Caco-2 (cell line): ENCODE results near the gene OR5C1. TPM values are rescaled to one million over a fixed set of nuclear protein-coding genes. Genes with fewer than 3 reads are reported as not detected.

ENCODE experiments used
- BruUV-seq: library from RNA; stranded (reverse); fragments of 400-500 nt; replicated peaks from 2 replicates; lab custom pipeline; 2021; lab: Mats Ljungman, UMichigan
- CTCF ChIA-PET: fragments of 300-600 bp; sonication (Branson Sonifier 250); formaldehyde crosslinking; loops from one replicate; lab custom pipeline; 2022; ENCODE audit warnings: antibody characterized with exemption; lab: Charles Lee
- POLR2A ChIA-PET: fragments of 300-600 bp; sonication (Branson Sonifier 250); formaldehyde crosslinking; loops from one replicate; lab custom pipeline; 2022; ENCODE audit warnings: antibody characterized with exemption; lab: Charles Lee
- DNase-seq, 2 experiments: peaks; one replicate each; pipeline versions ENCODE4 v3.0.0 to v3.0.0-alpha.2; 2020 to 2022
- H3K27me3 ChIP-seq: replicated peaks from 2 replicates; pipeline ENCODE4 v1.6.0; 2011; ENCODE audit warnings: low read length; ENCODE audit not compliant: control insufficient read depth, insufficient read depth
- H3K36me3 ChIP-seq: 2 replicates; pipeline ENCODE4 v1.5.1; 2011; ENCODE audit warnings: low read length; ENCODE audit not compliant: control insufficient read depth, insufficient read depth
- H3K4me1 ChIP-seq: fragments of 250-450 bp; sonication (Bioruptor Pico); 2 replicates; pipeline ENCODE4 v1.5.1; 2020; ENCODE audit warnings: mild to moderate bottlenecking
- H3K4me3 ChIP-seq: 2 replicates; pipeline ENCODE4 v1.5.1; 2011; ENCODE audit warnings: low read depth, mild to moderate bottlenecking, control low read depth, low read length
- H3K9me3 ChIP-seq: fragments of 250-450 bp; sonication (Bioruptor Pico); 2 replicates; pipeline ENCODE4 v1.5.1; 2020; ENCODE audit warnings: mild to moderate bottlenecking, moderate library complexity
- H3K27ac Mint-ChIP-seq: one replicate; pipeline ENCODE4 v1.8.0; 2022; ENCODE audit warnings: mixed read lengths; ENCODE audit not compliant: unreplicated experiment
- H3K27me3 Mint-ChIP-seq: one replicate; pipeline ENCODE4 v1.8.0; 2022; ENCODE audit warnings: mixed read lengths; ENCODE audit not compliant: insufficient read depth, unreplicated experiment
- H3K36me3 Mint-ChIP-seq: one replicate; pipeline ENCODE4 v1.8.0; 2022; ENCODE audit warnings: mild to moderate bottlenecking, mixed read lengths; ENCODE audit not compliant: insufficient read depth, unreplicated experiment
- H3K4me1 Mint-ChIP-seq: one replicate; pipeline ENCODE4 v1.8.0; 2022; ENCODE audit warnings: low read depth, mixed read lengths; ENCODE audit not compliant: unreplicated experiment
- H3K4me3 Mint-ChIP-seq: one replicate; pipeline ENCODE4 v1.8.0; 2022; ENCODE audit warnings: mild to moderate bottlenecking, moderate library complexity, mixed read lengths; ENCODE audit not compliant: unreplicated experiment
- H3K9me3 Mint-ChIP-seq: one replicate; pipeline ENCODE4 v1.8.0; 2022; ENCODE audit warnings: mixed read lengths; ENCODE audit not compliant: unreplicated experiment
- intact Hi-C: fragments of 100-400 bp; cut with micrococcal nuclease; formaldehyde crosslinking; loops from one replicate; pipeline ENCODE4 v1.10.0; 2022; ENCODE audit not compliant: unreplicated experiment
- total RNA-seq: library from RNA; stranded (reverse); gene quantifications from 2 replicates; pipeline ENCODE4 v1.2.3, GENCODE V29; 2022
- TF ChIP-seq, protein P1 (sequence below), 2 experiments: fragments of 200-600 bp in 1 of 2; IDR thresholded peaks; 1 replicate in 1 of 2; 2 replicates in 1 of 2; pipeline versions ENCODE4 v1.5.1 to v1.8.0; 2011 to 2022; ENCODE audit warnings: antibody characterized with exemption in 1 of 2, control low read depth in 1 of 2, inconsistent platforms in 1 of 2, low read depth in 1 of 2, low read length in 1 of 2, mild to moderate bottlenecking in 1 of 2, moderate library complexity in 1 of 2; ENCODE audit not compliant: insufficient read depth in 1 of 2, severe bottlenecking in 1 of 2, unreplicated experiment in 1 of 2

The OR5C1 gene
- total RNA-seq, 1 experiment from 2014 or later: not detected

DNA sequence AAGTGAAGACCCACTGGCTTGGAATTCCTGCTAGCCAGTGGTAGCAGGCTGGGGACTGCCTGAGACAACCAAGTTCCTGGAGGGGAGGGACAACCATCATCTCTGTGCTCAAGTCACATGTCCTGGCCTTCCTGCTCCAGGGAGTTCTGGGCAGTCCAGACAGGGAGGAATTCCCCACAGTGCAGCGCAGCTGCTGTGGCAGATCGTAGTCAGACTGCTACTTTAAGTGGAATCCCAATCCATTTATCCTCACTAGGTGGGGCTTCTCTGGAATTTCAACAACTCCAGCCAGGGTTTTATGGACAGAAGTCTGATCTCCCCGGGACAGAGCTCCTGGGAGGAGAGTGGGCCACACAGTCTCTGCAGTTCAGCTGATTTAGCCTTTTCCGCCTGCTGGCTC lies 20.9 kb upstream of the OR5C1 start:
- TF ChIP-seq, protein P1, sequence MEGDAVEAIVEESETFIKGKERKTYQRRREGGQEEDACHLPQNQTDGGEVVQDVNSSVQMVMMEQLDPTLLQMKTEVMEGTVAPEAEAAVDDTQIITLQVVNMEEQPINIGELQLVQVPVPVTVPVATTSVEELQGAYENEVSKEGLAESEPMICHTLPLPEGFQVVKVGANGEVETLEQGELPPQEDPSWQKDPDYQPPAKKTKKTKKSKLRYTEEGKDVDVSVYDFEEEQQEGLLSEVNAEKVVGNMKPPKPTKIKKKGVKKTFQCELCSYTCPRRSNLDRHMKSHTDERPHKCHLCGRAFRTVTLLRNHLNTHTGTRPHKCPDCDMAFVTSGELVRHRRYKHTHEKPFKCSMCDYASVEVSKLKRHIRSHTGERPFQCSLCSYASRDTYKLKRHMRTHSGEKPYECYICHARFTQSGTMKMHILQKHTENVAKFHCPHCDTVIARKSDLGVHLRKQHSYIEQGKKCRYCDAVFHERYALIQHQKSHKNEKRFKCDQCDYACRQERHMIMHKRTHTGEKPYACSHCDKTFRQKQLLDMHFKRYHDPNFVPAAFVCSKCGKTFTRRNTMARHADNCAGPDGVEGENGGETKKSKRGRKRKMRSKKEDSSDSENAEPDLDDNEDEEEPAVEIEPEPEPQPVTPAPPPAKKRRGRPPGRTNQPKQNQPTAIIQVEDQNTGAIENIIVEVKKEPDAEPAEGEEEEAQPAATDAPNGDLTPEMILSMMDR (IDR thresholded peaks at IDR 0.05; ENCODE audit: insufficient read depth in 1 of 2, low read depth in 1 of 2, low read length in 1 of 2, severe bottlenecking in 1 of 2, unreplicated experiment in 1 of 2): no peak
- no peaks in the 10 kb centered on the region for H3K36me3 Mint-ChIP-seq
- CTCF ChIA-PET: no interaction called here
- H3K27ac Mint-ChIP-seq: no peak overlapping the region
- no peaks in the 10 kb centered on the region for H3K4me1 ChIP-seq
- H3K27me3 ChIP-seq: no peaks in the 10 kb centered on the region
- POLR2A ChIA-PET: no interaction called here
- DNase-seq: no peak
- H3K9me3 ChIP-seq: peaks cover 7% of the 10 kb centered on the region; the same call in 1 of the 2 replicates
- H3K36me3 ChIP-seq: no peaks in the 10 kb centered on the region
- intact Hi-C loops: loop anchor here (5.0 kb wide), 1 partner anchor 966 kb away; no protein-coding TSS in a partner anchor
- H3K27me3 Mint-ChIP-seq: peaks cover under 1% of the 10 kb centered on the region
- H3K4me1 Mint-ChIP-seq: no peaks in the 10 kb centered on the region
- no peak overlapping the region for H3K4me3 Mint-ChIP-seq
- no peak overlapping the region for H3K4me3 ChIP-seq
- peaks cover 24% of the 10 kb centered on the region for H3K9me3 Mint-ChIP-seq
- no TSS peak for BruUV-seq

DNA sequence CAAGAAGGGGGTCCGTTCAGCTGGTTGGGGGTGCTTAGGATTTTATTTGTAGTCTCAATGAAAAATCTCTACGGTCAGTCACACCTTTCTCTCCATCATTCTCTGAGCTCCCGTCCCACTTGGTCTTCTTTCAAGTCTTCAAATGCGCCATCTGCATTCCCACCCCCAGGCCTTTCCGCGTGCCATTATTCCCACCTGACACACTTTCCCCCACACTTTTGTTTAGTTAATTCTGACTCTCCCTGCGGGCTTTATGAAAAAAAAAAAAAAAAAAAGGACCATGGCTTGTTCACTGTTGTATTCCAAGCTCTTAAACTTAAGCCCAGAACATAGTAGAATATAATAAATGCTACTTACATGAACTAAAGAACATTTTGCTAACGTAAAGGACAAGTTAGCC lies 11.7 kb upstream of the OR5C1 start:
- H3K4me3 ChIP-seq: no peak overlapping the region
- CTCF ChIA-PET: no interaction called here

DNA sequence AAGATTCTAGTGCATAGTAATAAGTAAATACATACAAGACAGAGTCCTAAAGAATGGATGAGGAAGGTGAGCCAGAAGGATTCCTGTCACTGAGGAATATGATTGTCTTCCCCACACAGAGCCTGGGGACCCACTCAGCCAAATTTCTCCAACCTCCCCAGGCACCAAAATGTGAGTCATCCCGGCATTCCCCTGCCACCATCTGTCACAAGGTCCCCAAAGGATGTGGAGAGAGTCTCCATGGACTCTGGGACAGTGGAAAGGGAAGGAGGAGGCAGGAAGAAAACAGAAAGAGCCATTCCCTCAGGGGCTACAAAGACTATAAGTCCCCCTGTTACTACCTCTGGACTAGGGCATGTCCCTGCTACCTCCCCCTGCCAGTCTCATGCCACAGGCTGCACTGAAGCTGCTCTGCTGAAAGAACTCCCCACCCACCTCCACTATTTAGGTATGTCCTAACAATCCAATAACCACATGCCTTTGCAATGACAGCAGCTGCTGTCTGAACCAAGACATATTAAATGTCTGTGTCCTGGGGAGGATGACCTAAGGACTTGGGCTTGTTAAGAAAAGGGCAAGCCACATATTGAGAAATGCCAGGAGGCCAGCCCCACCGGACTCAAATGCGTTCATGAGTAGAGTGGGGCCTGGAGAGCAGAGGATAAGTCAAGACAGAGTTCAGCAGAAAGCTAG lies 10.7 kb upstream of the OR5C1 start:
- Mint-ChIP-seq H3K27me3 (no peaks in the 10 kb centered on the region), H3K4me1 (peaks cover 13% of the 10 kb centered on the region), H3K9me3 (peaks cover 4% of the 10 kb centered on the region), H3K27ac (no peak overlapping the region), H3K4me3 (peak overlapping the region; percentile 22), H3K36me3 (no peaks in the 10 kb centered on the region)
- no TSS peak for BruUV-seq
- Histone ChIP-seq H3K4me1 (peaks cover 20% of the 10 kb centered on the region), H3K4me3 (no peak overlapping the region), H3K27me3 (no peaks in the 10 kb centered on the region), H3K36me3 (no peaks in the 10 kb centered on the region), H3K9me3 (peaks cover 4% of the 10 kb centered on the region; the same call in 1 of the 2 replicates)
- peak; percentile 47 to 51 for DNase-seq
- POLR2A ChIA-PET: no interaction called here
- CTCF ChIA-PET: no interaction called here
- intact Hi-C loops: no loop called here
- TF ChIP-seq, protein P1 (IDR thresholded peaks at IDR 0.05; ENCODE audit: insufficient read depth in 1 of 2, low read depth in 1 of 2, low read length in 1 of 2, severe bottlenecking in 1 of 2, unreplicated experiment in 1 of 2): no peak

More for the DNA sequence above, 11.7 kb upstream of the OR5C1 start:
- Mint-ChIP-seq H3K4me1 (peaks cover 13% of the 10 kb centered on the region), H3K27ac (no peak overlapping the region), H3K9me3 (peaks cover 10% of the 10 kb centered on the region), H3K27me3 (no peaks in the 10 kb centered on the region), H3K36me3 (no peaks in the 10 kb centered on the region), H3K4me3 (no peak overlapping the region)
- no peak for DNase-seq
- Histone ChIP-seq H3K4me1 (peaks cover 20% of the 10 kb centered on the region), H3K36me3 (no peaks in the 10 kb centered on the region), H3K9me3 (peaks cover 6% of the 10 kb centered on the region; the same call in 1 of the 2 replicates), H3K27me3 (no peaks in the 10 kb centered on the region)
- TF ChIP-seq, protein P1 (IDR thresholded peaks at IDR 0.05; ENCODE audit: insufficient read depth in 1 of 2, low read depth in 1 of 2, low read length in 1 of 2, severe bottlenecking in 1 of 2, unreplicated experiment in 1 of 2): no peak
- intact Hi-C loops: no loop called here
- no TSS peak for BruUV-seq
- POLR2A ChIA-PET: no interaction called here
